Left renal pelvis (tissue), 4 donors: ENCODE results near the gene PYCR2. TPM values are rescaled to one million over a fixed set of nuclear protein-coding genes. Genes with fewer than 3 reads are reported as not detected.

ENCODE experiments used
- DNase-seq, 4 donors: peaks; one replicate each; pipeline ENCODE4 v3.0.0-alpha.2; 2013; ENCODE audit warnings: low read depth in 4 of 4, low spot score in 3 of 4
- polyA plus RNA-seq, 4 donors: library from polyadenylated mRNA; unstranded; fragments of 120-200 nt; gene quantifications; one replicate each; pipeline ENCODE4 v1.2.1, GENCODE V29; 2013; ENCODE audit not compliant: insufficient read length in 4 of 4

PYCR2 gene
- polyA plus RNA-seq, 4 donors: 42.6 to 64.1 (median 45.8) TPM

DNA sequence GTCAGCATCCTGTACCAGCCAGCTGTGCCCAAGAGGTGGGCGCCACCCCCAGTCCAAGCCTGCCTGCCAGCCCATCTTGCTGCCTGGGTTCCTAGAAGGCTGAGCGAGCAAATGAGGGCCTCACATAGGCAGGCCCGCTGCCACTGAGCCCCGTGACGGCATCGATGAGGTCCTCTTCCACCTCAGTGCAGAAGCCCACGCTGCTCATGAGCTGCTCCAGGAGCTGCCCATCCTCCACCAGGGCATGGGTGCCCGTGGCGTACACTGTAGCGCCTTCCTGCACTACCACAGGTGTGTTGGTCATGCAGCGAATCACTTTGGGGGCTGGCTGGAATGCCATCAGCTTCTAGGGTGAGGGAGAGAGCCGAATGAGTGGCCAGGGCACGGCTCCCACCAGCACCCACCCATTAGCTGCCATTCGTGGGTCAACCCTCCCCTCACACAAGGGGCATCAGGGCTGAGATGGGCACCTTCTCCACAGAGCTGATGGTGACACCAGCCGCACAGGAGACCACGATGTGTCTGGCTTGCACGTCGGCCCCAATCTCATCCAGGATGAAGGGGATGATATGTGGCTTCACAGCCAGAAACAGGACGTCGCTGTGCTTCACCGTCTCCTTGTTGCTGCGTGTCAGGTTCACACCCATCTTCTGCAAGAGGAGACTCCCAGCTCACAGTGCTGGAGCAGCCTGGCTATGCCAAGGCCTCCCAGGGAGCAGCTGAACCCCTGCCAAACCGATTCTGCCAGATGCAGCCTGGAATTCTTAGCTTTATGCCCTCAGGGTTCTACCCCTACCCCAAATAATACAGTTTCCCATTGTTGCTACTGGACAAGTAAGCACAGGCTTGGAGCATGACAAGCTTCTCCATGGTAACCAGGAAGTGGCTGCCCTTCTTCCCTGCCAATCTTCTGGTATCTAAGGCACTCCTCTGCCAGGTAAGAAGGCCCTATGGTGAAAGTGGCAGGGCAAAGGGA lies 2.0 kb downstream of the PYCR2 start:
- DNase-seq: no peak

DNA sequence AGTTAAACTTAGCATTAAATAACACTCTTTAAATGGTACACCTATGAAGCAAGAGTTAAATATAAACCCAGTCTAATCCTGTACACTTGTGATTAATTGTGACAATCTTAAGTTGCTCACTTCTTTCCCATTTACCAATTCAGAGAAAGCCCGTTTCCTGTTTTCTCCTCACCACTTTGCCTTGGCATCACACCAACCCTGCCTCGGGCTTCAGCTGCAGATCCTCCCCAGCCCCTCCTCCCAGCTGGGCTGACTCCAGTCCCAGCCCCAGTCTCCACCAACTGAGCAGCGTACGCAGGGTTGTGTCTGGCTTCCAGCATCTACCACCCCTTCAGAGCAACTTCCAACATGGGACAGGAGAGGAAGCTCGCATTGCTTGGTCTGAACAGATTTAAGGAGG lies 4.1 kb downstream of the PYCR2 start:
- no peak for DNase-seq

DNA sequence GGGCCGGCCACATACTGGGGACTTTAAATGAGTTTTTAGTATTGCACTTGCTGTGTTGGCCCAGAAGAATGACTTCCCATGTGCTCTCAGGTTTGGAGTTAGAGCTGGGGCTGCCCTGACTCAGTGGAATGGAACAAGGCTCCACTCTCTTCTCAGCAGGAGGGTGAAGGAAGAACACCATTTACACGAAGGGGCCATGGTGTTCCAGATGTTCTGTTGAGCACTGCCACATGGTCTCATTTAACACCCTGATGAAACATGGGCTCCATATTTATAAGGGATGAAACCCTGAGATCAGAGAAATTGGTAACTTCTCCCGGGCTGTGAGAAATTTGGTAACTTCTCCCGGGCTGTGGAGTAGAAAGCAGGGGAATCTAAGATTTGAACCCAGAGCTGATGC lies 5.8 kb downstream of the PYCR2 start:
- DNase-seq: no peak

GRCh38 chr1:225917536-225917935 lies 6.5 kb downstream of the PYCR2 start:
- no peak for DNase-seq

- no peak for DNase-seq
These were observed 6.9 kb downstream of the PYCR2 start for GRCh38 chr1:225917101-225917500.

DNA sequence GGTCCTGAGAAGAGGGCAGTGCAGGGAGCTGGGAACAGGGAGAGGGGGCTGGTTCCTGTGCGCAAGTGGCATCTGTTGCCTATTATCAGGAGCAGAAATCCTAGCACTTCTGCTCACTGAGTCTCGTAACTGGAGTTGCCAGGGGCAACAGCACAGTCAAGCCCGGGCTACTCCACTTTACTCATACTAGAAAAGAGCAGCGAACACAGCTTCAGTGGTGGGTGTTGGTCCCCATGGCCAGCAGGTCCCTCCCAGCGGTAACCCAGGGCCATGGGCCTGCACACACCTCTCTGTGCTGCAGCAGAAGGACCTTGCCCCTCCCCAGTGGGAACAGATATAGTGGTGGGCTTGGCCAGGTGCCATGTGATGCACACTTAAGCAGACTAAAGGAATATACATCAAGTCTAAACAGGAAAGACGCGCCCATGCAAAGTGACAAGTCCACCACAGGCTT lies 8.5 kb downstream of the PYCR2 start:
- no peak for DNase-seq

- DNase-seq: no peak
These were observed 9.1 kb downstream of the PYCR2 start for GRCh38 chr1:225914947-225915346.

DNA sequence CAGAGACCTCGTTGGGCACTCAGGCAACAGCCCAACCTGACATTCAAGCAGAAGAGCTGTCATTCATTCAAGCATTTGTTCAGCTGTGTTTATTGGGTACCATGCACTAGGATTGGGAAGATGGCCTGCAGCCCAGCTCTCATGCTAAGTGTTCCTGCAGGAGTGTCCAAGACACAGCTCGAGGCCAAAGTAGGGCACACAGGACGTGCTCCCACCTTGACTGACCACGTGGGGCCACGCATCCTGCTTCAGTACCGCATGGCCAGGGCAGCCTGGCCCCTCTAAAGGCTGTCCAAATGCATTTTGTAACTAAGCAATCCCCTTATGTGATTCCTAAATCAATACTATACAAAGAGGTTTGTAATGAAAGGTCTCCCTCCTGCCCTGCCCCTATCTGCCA lies 9.7 kb downstream of the PYCR2 start:
- DNase-seq: no peak

- peak in 1 of 4 donors; percentile 54 for DNase-seq
These were observed 12.6 kb downstream of the PYCR2 start for GRCh38 chr1:225911191-225912130.

DNA sequence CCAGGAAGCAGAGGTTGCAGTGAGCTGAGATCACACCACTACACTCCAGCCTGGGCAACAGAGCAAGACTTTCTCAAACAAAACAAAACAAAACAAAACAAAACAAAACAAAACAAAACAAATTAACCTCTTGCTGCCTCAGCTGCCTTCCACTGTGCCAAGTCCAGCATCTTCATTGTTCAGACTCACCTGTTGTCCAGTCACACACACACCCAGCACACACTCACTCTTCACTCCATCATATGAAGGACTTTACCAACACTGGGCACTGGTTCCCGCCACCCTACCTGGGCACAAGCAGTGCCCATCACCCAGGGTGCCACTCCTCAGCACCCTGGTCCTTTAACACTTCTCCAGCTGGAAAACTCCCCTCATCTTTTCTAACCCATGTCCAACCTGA lies 14.6 kb downstream of the PYCR2 start:
- DNase-seq: no peak

- no peak for DNase-seq
These were observed 15.3 kb downstream of the PYCR2 start for GRCh38 chr1:225908773-225909172.

- no peak for DNase-seq
These were observed 15.9 kb downstream of the PYCR2 start for GRCh38 chr1:225908013-225908640.

GRCh38 chr1:225907341-225907740 lies 16.7 kb downstream of the PYCR2 start:
- DNase-seq: no peak

- DNase-seq: no peak
These were observed 17.6 kb downstream of the PYCR2 start for GRCh38 chr1:225906467-225906866.

GRCh38 chr1:225903623-225904022 lies 20.4 kb downstream of the PYCR2 start:
- no peak for DNase-seq

GRCh38 chr1:225899044-225899925 lies 24.8 kb downstream of the PYCR2 start:
- no peak for DNase-seq

DNA sequence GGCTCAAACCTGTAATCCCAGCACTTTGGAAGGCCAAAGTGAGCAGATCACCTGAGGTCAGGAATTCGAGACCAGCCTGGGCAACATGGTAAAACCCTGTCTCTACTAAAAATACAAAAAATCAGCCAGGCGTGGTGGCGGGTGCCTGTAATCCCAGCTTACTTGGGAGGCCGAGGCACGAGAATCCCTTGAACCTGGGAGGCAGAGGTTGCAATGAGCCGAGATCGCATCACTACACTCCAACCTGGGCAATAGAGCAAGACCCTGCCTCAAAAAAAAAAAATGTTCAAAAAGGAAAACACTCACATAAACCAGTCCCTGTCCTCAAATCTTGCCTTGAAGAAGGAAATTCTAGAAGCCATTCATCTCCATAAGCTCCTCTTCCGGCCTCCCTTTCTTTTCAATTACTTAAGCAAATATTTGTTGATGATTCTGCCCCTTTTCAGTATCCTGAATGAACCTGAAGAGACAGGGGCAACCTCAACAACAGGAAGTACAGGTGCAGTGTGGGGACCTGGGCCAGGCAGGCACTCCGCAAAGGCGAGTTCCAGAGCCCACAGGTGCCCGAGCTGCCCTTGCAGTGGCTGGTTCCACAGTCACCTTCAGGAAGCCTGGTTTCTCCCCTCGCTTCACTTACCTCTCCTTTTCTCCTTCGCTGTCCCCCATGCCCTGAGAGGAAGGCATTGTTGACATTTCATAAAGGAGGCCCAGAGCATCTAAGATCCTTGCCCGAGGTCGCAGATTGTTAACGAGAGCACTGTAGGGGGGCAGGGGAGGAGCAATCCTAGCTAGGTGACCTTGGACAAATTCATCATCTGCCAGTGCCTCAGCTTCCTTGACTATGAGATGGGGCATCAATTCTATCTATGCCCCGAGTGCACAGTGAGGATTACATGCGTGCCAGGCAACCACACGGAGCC lies 26.2 kb downstream of the PYCR2 start:
- DNase-seq: no peak

DNA sequence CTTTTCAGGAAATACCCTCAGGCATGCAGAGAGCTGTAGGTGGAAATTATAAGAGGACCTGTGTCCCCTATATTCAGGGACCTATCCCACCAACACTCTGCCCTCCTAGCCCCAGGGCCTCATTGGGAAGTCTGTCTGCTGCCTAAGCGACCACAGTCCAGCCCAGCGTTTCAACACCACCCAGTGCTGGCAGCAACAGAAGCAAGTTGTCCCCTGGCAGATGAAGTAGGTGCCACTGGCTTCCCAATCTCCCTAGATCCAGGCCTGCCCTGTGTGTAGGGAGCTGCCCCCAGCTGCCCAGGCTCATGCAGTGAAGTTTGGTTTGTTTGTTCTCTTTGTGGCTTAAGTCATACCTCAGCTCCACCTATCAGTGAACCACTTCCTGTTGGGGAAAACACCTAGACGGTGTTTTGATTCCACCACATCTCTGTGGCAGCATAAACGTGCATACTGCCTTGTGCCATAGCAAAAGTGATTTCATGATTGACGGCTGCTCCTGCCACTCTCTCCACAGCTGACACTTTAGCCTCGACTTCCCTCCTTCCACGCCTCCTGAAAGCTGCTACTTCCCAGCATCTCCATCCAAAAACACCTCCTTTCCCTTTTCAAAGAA lies 27.0 kb downstream of the PYCR2 start:
- DNase-seq: no peak
